T-helper 2 cell treated with Interferon-gamma antibody and Interleukin-4, amounts not matched to agents 100 ng/mL and 5 ng/mL, for 36 hours (primary cell): ENCODE measurements around the gene ARVCF. TPM values are rescaled to one million over a fixed set of nuclear protein-coding genes. Genes with fewer than 3 reads are reported as not detected.

Experiments
- intact Hi-C: fragments of 100-400 bp; cut with micrococcal nuclease; formaldehyde crosslinking; loops from one replicate; pipeline ENCODE4 v1.15.1; 2023
- total RNA-seq: library from RNA; stranded (reverse); gene quantifications from 2 replicates; pipeline ENCODE4 v1.2.3, GENCODE V29; 2022

ARVCF gene
- total RNA-seq, 1 donor from 2014 or later = 0.84 TPM

DNA sequence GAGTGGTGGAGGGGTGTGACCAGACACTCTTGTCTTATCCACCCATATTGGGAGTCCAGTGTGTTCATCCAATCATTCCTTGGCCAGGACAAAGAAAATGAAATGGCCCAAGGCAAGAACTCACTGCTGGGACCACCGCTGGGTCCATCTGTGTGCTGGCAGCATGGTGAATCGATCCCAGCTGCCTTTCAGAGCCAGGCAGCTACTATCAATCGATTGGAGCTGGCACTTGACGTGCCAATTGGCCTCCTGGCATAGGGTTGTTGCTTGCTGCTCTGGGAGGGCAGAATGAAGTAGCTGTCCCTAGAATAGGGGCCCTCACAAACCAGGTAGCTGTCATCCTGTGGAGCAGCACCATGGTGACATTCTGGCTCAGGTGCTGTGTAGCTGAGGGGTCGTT lies 1.4 kb upstream of the ARVCF start:
- intact Hi-C loops = no loop called here

DNA sequence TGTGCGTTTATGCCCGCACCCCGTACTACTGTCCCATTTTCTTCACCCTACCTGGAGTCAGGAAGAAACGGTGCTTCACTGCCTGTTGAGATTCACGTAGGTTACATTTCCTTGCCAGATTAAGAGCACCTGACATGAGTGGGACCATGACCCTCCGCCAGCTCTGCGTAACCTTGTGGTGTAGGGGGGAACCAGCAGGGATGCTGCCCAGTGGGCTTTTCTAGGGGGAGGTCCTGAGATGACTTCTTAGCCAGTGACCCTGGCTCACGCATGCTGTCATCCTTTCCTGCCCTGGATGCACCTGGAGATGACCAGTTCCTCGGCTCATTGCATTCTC lies 967 bp upstream of the ARVCF start:
- intact Hi-C loops = no loop called here

DNA sequence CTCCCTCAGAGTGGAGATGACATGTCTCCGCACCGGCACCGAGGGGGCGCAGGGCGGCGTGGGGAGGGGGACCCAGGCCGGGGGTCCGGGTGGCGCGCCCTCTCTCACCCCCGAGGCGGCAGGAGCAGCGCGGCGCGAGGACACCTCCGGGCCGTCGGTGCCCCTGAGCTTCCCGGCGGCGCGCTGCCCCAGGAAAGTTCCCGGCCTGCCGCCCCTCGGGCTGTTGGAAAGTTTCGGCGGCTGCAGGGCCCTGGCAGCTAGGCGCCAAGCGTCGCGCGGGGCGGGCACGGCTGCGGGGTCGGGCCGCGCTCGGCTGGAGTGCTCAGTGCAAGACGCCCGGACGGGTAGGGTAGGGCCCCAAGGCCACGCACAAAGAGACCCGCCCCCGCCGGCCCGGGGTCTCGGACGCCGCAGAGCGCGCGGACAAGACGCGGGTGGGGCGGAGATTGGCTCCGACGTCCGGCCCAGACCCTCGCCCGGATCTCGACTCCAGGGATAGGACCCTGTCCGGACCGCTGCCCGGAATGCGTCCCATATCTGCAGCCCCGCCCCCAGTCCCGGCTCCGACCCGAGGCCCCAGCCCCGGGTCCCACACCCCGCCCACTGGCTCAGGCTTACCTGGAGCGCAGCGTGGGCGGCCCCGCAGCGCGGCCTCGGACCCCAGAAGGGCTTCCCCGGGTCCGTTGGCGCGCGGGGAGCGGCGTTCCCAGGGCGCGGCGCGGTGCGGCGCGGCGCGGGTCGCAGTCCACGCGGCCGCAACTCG lies 471 bp downstream of the ARVCF start:
- intact Hi-C loops = no loop called here

DNA sequence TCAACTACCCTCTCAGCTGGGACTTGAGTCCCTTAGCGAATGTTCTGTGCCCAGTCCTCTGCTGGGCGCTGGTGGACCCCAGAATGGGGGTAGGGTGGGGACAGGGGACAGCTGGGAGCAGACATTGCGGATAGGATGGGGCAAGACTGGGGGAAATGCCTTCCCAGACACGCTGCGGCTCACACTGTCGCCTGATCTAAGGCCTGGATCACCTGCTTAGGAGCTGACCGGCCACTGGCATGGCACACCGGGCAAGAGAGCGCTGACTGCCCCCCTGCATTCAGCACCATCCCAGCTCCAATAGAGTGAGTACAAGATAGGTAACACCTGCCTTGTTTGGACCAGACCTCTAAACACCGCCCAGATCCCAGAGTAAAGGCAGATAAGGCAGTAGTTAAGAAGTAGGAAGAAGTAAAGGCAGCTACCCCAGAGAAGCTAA lies 1.4 kb downstream of the ARVCF start:
- intact Hi-C loops = no loop called here

DNA sequence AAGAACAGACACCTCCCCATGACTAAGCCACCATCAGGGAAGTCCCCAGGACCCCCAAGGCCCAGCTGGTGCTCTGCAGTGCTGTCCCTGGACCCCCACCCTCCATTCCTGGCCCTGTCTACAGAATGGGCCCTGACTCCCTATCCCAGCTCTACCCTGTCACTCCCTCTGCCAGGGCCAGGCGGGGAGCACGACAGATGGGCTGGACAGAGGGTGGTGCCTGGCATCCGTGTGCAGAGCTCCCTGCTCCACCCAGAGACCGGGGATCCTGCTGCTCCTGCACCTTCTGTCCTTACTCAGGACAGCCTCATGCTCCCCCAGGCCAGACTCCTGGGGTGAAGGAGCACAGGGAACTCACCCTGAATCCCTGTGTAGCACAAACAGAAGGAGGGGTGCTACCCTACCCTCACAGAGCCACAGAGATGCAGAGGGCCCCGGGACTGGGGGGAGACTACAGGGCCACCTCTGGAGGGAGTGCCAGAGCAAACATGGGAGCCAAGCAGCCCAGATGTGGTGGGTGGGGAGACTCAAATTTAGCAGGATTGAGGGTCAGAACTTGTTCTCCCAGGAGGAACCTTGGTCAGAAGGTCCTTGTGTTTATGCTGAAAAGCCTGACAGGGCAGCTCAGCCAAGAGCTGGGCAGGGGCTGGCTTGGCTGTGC lies 2.0 kb downstream of the ARVCF start:
- intact Hi-C loops = no loop called here

DNA sequence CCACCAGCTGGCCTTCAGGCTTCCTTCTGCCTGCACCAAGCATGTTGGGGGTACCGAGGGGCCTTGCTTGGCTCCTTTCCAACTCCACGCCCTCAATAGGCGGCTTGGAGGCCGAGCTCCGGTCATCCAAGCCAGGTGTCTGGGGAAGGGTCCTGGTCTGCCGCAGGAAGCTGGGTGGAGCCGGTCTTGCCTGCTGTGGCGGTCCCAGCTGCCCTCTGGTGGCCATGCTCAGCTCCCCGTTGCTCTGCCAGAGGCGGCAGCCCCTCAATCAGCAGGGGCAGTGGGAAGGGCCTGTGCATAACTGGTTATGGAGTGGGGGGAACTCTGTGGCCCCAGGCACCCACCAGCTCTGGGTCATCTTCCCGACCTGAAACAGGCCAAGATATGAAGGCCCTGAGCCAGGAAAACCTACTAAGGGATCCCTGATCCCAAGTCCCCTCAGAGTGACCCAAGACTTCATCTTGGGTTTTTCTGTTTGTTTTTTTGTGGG lies 3.2 kb downstream of the ARVCF start:
- intact Hi-C loops = no loop called here

DNA sequence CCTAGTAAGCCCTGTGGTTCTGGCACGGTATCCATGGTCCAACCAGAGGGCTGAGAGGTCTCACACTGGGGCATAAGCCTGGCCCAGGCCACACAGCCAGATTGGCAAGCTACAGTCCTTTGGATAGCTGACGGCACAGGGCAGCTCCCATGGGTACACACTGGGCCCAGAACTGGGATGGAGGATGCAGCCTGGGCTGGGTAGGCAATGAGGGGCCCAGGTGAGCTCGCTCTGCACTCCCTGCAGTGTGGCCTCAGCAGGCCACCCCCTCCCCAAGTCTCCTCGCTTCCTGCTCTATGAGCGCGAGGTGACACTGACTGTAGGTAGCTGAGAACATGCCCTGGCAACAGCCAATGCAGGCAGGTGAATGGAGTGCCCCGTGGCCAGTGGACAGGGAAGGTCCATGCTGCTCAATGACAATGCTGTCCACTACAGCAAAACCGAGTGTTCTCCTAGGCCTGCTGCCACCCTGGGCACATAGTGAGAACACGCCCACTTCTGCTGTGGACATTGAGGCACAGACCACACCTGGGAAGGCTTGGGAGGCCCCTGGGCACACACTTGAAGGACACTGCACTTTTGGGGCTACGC lies 3.8 kb downstream of the ARVCF start:
- intact Hi-C loops = no loop called here

DNA sequence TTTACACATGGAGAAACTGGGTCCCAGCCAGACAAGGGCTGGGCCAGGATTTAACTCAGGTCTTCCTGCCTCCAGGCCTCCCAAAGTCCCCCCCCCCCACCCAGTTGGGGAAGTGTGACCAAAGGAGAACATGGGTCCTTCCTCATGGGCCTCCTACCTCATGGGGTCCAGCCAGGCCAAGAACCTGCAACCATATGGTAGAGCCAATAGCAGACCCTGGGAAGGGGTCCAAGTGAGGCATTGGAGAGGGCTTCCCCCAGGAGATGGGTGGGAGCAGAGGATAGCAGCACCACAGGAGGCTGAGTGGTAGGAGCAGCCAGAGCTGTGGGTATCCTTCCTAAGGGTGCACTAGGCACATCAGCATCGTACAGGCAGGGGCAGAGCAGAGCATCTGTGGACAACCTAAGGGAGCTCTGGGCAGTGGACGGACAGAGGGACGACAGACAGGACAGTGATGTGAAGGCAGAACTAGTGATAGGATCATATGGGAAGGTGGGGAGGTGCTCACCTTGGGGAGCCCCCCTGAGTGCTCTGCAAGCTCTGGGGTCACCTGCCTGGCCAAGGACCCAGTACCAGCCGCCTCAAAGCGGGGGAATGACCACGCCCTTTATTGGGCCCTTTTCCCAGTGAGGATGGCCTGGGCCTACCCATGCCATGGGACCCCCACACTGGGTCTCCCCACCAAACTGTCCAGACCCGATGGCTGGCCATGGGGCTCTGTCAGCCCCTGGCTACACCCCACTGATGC lies 4.5 kb downstream of the ARVCF start:
- intact Hi-C loops = no loop called here

DNA sequence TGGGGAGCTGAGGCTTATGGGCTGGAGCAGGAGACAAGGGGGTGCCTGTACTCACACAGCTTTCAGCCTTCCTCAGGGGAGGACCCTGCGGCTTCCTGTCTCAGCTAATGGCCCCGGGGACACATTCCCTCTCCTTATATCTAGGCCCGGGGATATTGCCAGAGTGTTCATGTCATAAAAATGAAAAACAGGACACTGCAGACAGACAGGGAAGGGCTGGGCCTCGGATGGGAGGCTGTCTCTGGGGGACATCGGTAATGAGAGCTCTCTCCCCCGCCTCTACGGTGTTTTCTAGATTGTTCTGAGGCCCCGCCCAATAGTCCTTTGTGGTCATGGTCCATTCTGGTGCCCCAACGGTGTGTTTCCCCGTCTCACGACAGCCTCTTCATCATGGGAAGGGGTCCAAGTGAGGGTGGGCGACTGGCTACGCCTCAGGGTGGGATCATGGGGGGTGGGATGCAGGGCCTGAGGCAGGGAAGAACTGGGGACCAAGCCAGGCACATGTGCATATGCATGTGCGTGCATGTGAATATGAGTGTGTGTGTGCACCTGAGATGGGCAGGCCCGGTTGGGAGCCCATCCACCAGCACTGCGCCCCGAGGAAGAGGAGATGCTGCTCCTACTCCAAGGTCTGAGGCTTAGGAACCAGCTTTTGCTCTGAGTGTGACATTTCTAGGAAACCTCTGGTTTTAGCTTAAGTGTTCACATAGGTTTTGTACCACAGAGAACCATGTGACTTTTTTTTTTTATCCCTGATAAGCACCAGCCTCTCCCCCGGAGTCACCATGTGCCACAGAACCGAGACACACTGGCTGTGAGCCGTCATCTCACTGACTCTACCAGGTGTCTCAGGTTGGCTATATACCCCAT lies 5.3 kb downstream of the ARVCF start:
- intact Hi-C loops = no loop called here

DNA sequence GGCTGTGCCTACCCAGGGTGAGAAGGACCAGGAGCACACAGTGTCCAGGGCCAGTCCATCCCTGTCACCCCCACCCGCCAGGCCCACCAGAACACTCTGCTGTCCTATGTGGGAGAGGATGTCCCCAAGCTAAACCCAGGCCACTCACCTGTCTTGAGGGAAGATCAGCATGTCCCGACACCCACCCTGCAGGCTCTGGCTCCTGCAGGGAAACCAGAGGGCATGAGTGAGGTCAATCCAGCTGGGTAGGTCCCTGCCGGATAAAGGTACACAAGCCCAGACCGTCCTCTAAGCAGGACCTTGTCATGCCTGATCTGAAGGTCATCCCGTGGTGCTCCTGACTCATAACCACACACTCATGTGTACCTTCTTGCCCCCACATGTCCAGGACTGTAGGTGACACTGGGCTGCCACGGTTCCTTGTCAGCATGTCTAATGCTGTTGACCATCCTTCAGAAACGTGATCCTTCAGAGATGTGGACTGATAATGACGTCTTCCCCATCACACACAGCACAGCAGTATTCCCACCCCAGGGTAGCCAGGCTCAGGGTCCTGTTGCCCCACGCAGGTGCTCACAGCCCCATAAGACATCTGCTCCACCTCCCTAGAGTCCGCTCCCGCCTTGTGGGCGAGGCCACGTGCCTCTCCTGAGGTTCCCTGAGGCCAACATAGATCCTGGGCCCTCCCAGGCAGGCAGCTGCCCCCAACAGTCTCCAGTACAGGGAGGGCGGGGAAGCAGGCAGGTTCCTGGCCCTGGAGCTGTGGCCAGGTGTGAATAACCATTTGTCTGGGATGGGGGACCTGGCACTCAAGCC lies 6.1 kb downstream of the ARVCF start:
- intact Hi-C loops = no loop called here

DNA sequence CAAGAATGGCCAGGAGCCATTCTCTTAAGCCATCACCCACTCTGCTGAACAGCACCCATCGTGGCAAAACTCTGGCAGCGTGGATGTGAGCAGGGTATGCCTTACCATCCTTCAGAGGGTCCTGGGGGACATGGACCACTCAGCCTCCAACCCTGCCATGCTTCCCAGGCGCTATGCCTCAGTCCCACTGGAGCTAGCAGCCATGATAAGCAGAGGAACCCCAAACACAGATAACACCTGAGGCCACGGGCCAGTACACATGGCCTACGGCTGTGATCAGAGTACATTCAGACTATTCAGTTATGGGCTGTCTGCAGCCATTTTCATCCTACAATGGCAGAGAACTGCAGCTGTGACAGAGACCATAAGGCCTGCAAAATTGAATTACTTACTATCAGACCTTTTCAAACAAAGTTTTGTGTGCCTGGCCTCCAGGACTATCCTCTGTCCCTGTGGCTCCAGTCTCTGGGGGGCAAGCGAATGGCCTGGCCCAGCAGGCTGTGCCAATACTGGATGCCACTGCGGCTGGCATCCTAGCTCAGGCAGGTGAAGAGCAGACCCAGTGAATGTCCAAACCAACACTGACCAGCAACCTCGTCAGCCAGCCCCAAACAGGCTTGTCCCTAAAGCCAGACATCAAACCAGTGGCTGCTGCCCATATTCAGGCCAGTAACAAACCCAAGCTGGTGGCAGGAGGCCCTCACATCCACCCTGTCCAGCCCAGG lies 6.9 kb downstream of the ARVCF start:
- intact Hi-C loops = no loop called here

DNA sequence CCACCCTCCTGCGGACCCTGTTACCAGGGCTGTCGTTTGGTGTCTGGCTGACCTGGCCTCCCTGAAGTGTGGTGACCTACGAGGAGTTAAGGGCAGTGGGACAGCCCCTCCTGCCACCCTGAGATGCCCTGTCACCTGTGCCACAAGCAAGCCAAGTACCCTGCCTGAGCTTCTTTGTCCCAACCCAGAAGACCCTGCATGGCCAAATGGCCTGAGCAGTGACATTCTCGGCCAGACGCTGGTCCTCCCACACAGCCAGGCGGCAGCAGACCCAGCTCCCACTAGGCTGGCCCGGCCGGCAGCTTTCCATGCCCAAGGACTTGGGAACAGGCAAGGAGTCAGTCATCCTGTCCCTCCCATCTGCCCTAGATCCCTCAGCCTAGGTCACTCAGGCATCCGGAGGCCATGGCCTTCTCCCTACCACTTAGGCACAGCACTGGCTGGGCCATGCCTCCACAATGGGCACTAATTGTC lies 7.6 kb downstream of the ARVCF start:
- intact Hi-C loops = no loop called here

DNA sequence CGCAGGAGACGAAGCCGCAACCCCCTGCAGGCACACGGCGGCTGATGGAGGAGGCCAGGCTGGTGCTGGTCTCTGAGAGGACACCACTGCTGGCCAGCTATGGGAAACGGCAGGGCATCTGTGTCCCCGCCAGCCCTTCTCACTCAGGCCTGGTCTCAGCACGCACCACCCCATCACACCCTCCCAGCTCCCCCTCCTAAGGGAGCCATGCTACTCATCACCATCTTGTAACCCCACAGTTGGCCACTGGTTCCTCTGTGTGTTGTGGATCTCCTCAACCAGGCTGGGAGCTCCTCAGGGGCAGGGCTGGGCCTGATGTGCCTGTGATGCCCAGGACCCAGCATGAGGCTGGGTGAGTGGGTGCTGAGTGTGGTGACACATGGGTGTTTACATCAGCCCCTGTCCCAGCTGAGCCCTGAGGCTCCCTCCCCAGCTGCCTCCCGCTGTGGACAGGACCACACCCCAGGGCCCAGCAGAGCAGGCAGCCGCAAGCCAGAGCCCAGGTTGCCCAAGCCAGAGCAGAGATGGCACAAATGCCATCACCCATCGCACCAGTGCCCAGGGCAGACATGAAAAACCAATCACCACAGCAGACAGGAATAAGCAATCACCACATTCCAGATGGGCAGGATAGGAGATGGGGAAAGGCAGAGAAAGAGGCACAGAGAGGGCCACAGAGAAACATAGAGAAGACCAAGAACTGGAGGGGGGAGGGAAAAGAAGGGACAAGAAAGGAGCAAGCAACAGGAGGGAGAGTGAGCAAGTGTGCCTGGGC lies 8.2 kb downstream of the ARVCF start:
- intact Hi-C loops = no loop called here

DNA sequence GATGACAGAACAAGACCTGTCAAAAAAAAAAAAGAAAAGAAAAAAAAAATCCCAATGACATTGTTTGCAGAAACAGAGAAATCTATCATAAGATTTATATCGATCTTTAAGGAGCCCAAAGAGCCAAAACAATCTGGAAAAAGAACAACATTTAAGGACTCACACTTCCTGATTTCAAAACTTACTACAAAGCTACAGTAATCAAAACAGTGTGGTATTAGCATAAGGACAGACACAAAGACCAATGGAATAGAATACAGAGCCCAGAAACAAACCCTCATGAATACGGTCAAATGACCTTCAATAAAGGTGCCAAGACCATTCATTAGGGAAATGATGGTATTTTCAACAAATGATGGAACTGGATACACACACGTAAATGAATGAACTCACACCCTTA lies 12.2 kb downstream of the ARVCF start:
- intact Hi-C loops = no loop called here

DNA sequence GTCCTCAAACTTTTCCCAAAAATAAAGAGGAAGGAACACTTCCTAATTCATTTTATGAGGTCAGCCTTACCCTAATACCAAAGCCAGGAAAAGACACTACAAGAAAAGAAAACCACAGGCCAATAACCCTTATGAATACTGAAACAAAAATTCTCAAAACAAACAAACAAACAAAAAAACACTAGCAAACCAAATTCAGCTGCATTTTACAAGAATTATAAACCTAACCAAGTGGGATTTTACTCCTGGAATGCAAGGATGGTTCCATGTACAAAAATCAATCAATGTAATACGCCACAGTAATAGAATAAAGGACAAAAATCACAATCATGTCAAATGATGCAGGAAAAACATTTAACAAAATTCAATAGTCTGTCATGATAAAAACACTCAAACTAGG lies 13.3 kb downstream of the ARVCF start:
- intact Hi-C loops = no loop called here

DNA sequence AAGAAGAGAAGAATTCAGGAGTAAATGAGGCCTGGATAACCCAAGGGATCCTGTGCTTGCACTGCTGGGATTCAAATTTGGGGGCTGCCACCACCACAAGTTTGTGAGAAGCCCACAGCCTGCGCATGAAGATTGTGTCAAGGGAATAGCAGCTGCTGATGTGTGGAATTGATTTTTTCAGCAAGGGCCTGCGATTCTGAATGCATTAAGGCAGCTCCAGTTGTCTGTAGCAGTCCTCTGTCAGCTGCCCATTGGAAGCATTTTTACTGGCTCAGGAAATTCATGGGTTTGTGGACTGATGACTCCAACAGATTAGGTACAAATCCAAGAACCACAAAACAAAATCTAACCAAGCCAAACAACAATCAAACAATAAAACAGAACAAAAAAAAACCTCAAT lies 14.0 kb downstream of the ARVCF start:
- intact Hi-C loops = no loop called here

DNA sequence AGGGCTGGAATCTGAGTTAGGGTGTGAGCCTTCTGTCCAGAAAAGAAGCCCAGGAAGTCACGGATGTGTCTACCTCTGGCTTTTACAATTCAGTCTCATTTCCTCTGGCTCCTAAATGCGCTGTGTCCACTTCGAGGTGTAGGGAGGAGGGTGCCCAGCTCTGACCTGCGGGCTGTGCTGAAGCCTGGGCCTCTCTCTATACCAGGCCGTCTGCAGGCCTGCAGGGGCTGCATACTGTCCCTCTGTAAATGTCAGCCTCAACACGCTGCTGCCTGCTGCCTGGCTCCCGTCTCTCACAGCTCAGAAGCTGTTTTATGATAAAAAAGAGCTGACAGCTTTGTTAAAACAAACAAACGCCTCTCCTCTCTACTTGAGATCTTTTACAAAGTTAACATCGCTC lies 14.5 kb downstream of the ARVCF start:
- intact Hi-C loops = no loop called here

DNA sequence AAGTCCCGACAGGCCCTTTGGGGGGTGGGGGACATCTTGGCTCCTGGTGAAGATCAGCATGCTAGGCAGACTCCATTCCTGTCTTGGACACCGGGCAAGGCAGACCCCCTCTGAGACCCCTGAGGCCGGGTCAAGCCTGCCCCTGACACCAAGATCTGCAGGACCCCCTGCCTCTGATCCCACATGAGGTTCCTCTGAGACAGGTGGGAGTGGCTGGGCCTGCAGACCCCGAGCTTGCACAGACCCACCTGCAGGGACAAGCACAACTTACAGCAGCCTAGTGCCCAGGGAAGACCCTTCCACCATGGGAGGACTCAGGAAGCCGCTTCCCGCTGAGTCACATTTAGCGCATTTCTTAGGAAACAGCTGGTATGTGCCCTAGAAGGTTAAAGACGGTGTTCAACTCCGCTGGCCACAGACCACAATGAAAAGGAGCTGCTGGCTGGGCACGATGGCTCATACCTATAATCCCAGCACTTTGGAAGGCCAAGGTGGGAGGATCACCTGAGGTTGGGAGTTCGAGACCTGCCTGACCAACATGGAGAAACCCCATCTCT lies 15.5 kb downstream of the ARVCF start:
- intact Hi-C loops = no loop called here
